H1 (cell line): ENCODE measurements around the gene ZNF28. TPM values are rescaled to one million over a fixed set of nuclear protein-coding genes. Genes with fewer than 3 reads are reported as not detected.
"Not testable (repeated sequence)": the region's sequence is repeated elsewhere in the genome, so short reads cannot be mapped to it uniquely, and the experiment has no call there.

Source experiments
- CTCF ChIA-PET: fragments of 300-600 bp; sonication (Branson Sonifier 250); formaldehyde crosslinking; loops from one replicate; lab custom pipeline; 2021; ENCODE audit not compliant: partially characterized antibody; lab: Charles Lee
- POLR2A ChIA-PET: fragments of 300-600 bp; sonication (Branson Sonifier 250); formaldehyde crosslinking; loops from one replicate; lab custom pipeline; 2021; ENCODE audit warnings: inconsistent platforms; ENCODE audit not compliant: partially characterized antibody; lab: Charles Lee
- DNase-seq, 2 experiments: peaks; one replicate each; pipeline versions ENCODE4 v3.0.0 to v3.0.0-alpha.2; 2010 to 2022; ENCODE audit warnings: low spot score in 2 of 2, low read depth in 1 of 2, mixed read lengths in 1 of 2
- FAIRE-seq: peaks from 2 replicates; lab custom pipeline; 2011; peaks lifted over from hg19 to GRCh38; lab: Jason Lieb, UNC
- H2AFZ ChIP-seq: 2 replicates; pipeline ENCODE4 v1.8.1; 2012; ENCODE audit warnings: low read length, inconsistent platforms
- H2AK5ac ChIP-seq: 2 replicates; pipeline ENCODE4 v1.6.1; 2013; ENCODE audit warnings: low read depth, low read length
- H2BK120ac ChIP-seq: replicated peaks from 2 replicates; pipeline ENCODE3; 2013; ENCODE audit warnings: low read depth, low read length, inconsistent platforms
- H2BK12ac ChIP-seq: 2 replicates; pipeline ENCODE4 v1.6.1; 2013; ENCODE audit warnings: low read depth, low read length
- H2BK15ac ChIP-seq: 2 replicates; pipeline ENCODE4 v1.6.1; 2013; ENCODE audit warnings: low read length
- H2BK20ac ChIP-seq: 2 replicates; pipeline ENCODE4 v1.6.1; 2013; ENCODE audit warnings: low read length
- H2BK5ac ChIP-seq: 2 replicates; pipeline ENCODE4 v1.6.1; 2013; ENCODE audit warnings: low read depth, low read length
- H3K14ac ChIP-seq: 2 replicates; pipeline ENCODE4 v1.6.1; 2013; ENCODE audit warnings: inconsistent platforms; ENCODE audit not compliant: insufficient read length
- H3K18ac ChIP-seq: 2 replicates; pipeline ENCODE4 v1.6.1; 2013; ENCODE audit warnings: low read length; ENCODE audit errors: extremely low read depth
- H3K23ac ChIP-seq: 2 replicates; pipeline ENCODE4 v1.6.1; 2013; ENCODE audit warnings: inconsistent platforms; ENCODE audit not compliant: insufficient read length
- H3K23me2 ChIP-seq: 2 replicates; pipeline ENCODE4 v1.6.1; 2013; ENCODE audit warnings: low read depth, low read length
- H3K27ac ChIP-seq: 2 replicates; pipeline ENCODE4 v1.6.1; 2011; ENCODE audit warnings: low read depth, low read length, inconsistent platforms
- H3K27me3 ChIP-seq, 4 experiments: replicated peaks in 1 of 4; 1 replicate in 1 of 4; 2 replicates in 3 of 4; pipeline versions ENCODE4 v1.6.1 to v1.8.1; 2011 to 2013; ENCODE audit warnings: low read length in 3 of 4, mild to moderate bottlenecking in 3 of 4, inconsistent platforms in 2 of 4, mixed read lengths in 2 of 4, moderate library complexity in 1 of 4; ENCODE audit not compliant: control insufficient read depth in 3 of 4, insufficient read depth in 3 of 4; ENCODE audit errors: extremely low read depth in 1 of 4
- H3K36me3 ChIP-seq, 4 experiments: 2 replicates each; pipeline versions ENCODE4 v1.6.1 to v1.8.1; 2011 to 2013; ENCODE audit warnings: mild to moderate bottlenecking in 4 of 4, low read length in 3 of 4, moderate library complexity in 2 of 4, control low read depth in 1 of 4, inconsistent platforms in 1 of 4; ENCODE audit not compliant: insufficient read depth in 4 of 4, control insufficient read depth in 2 of 4
- H3K4ac ChIP-seq: replicated peaks from 2 replicates; pipeline ENCODE3; 2013; ENCODE audit warnings: low read length, low read depth, mixed read lengths, inconsistent platforms; ENCODE audit not compliant: insufficient read length
- H3K4me1 ChIP-seq, 4 experiments: replicated peaks in 1 of 4; 1 replicate in 1 of 4; 2 replicates in 3 of 4; pipeline versions ENCODE4 v1.6.1 to v1.8.1; 2011 to 2013; ENCODE audit warnings: low read length in 3 of 4, inconsistent platforms in 2 of 4, mixed read lengths in 1 of 4; ENCODE audit not compliant: insufficient read depth in 4 of 4, control insufficient read depth in 3 of 4
- H3K4me2 ChIP-seq, 2 experiments: 2 replicates each; pipeline versions ENCODE4 v1.6.1 to v1.8.1; 2011 to 2013; ENCODE audit warnings: low read depth in 2 of 2, low read length in 2 of 2, control low read depth in 1 of 2, inconsistent platforms in 1 of 2, mild to moderate bottlenecking in 1 of 2; ENCODE audit not compliant: insufficient read depth in 1 of 2
- H3K4me3 ChIP-seq, 4 experiments: fragments of 200-600, 300-600 bp in 1 of 4; sonication (generic), shearing (Covaris generic), sonication (Bioruptor Twin) in 1 of 4; 2 replicates each; pipeline versions ENCODE4 v1.5.1 to v1.8.1; 2011 to 2016; ENCODE audit warnings: low read length in 4 of 4, low read depth in 3 of 4, control low read depth in 2 of 4, inconsistent platforms in 2 of 4, mild to moderate bottlenecking in 2 of 4, mixed read lengths in 1 of 4, moderate library complexity in 1 of 4; ENCODE audit not compliant: insufficient read depth in 2 of 4; ENCODE audit errors: extremely low read depth in 1 of 4
- H3K56ac ChIP-seq: replicated peaks from 2 replicates; pipeline ENCODE3; 2013; ENCODE audit warnings: low read depth, mild to moderate bottlenecking, mixed read lengths, low read length, inconsistent platforms; ENCODE audit not compliant: insufficient read length
- H3K79me1 ChIP-seq: 2 replicates; pipeline ENCODE4 v1.6.1; 2013; ENCODE audit warnings: low read depth, low read length, control low read depth
- H3K79me2 ChIP-seq, 2 experiments: 2 replicates each; pipeline versions ENCODE4 v1.6.1 to v1.8.1; 2012 to 2013; ENCODE audit warnings: low read length in 2 of 2, mild to moderate bottlenecking in 2 of 2, inconsistent platforms in 1 of 2; ENCODE audit not compliant: insufficient read depth in 2 of 2, control insufficient read depth in 1 of 2
- H3K9ac ChIP-seq, 4 experiments: replicated peaks in 1 of 4; 1 replicate in 1 of 4; 2 replicates in 3 of 4; pipeline versions ENCODE4 v1.6.1 to v1.8.1; 2011 to 2013; ENCODE audit warnings: low read depth in 3 of 4, low read length in 3 of 4, control low read depth in 2 of 4, mild to moderate bottlenecking in 2 of 4, moderate library complexity in 2 of 4, inconsistent platforms in 1 of 4; ENCODE audit errors: extremely low read depth in 1 of 4
- H3K9me3 ChIP-seq, 2 experiments: 2 replicates each; pipeline versions ENCODE4 v1.6.1 to v1.8.1; 2012 to 2013; ENCODE audit warnings: mild to moderate bottlenecking in 2 of 2, moderate library complexity in 2 of 2, control low read depth in 1 of 2, inconsistent platforms in 1 of 2, low read depth in 1 of 2, low read length in 1 of 2, mixed read lengths in 1 of 2; ENCODE audit not compliant: insufficient read depth in 2 of 2
- H4K20me1 ChIP-seq, 2 experiments: replicated peaks in 1 of 2; 2 replicates each; pipeline versions ENCODE3 to v1.8.1; 2011 to 2013; ENCODE audit warnings: inconsistent platforms in 2 of 2, low read length in 2 of 2, mild to moderate bottlenecking in 1 of 2; ENCODE audit not compliant: insufficient read depth in 2 of 2, control insufficient read depth in 1 of 2
- H4K5ac ChIP-seq: 2 replicates; pipeline ENCODE4 v1.6.1; 2013; ENCODE audit warnings: low read length, low read depth, mixed read lengths, inconsistent platforms; ENCODE audit not compliant: insufficient read length
- H4K8ac ChIP-seq: 2 replicates; pipeline ENCODE4 v1.8.0; 2013; ENCODE audit warnings: mild to moderate bottlenecking, moderate library complexity, low read length, inconsistent platforms; ENCODE audit not compliant: insufficient read depth; ENCODE audit errors: extremely low read depth
- H4K91ac ChIP-seq: replicated peaks from 2 replicates; pipeline ENCODE3; 2013; ENCODE audit warnings: low read length, mixed read lengths, inconsistent platforms; ENCODE audit not compliant: insufficient read length
- WGBS, 2 experiments: shearing (Covaris generic) in 1 of 2; methylation state at CpG; one replicate each; pipeline versions ENCODE4 v1.1.6 to v1.1.7; 2013 to 2015; ENCODE audit warnings: low lambda C conversion rate in 2 of 2, mixed read lengths in 2 of 2, inconsistent platforms in 1 of 2, low coverage in 1 of 2, missing lambda C conversion rate in 1 of 2; ENCODE audit not compliant: insufficient replicate concordance in 2 of 2, insufficient coverage in 1 of 2, insufficient read length in 1 of 2; ENCODE audit errors: extremely low coverage in 1 of 2, missing lambda C conversion rate in 1 of 2; 5-methylcytosine and 5-hydroxymethylcytosine counted together
- polyA plus RNA-seq, 7 experiments: library from polyadenylated mRNA; depleted of rRNA in 3 of 7; stranded (reverse) in 5 of 7; unstranded in 2 of 7; fragments of >200 nt in 5 of 7; fragments of 200-250 nt in 2 of 7; gene quantifications; 1 replicate in 5 of 7; 2 replicates in 1 of 7; 4 replicates in 1 of 7; pipeline versions ENCODE4 v1.2.1 to v1.2.3, GENCODE V29; 2011 to 2013; ENCODE audit warnings: missing spikeins in 2 of 7, mixed read lengths in 2 of 7
- total RNA-seq: library from RNA; stranded (reverse); fragmentation: NEBNext Ultra II Directional; extraction: Animal tissue kit (Norgen Biotek cat#: 25700); gene quantifications from 2 replicates; pipeline ENCODE4 v1.2.1, GENCODE V29; 2021

The ZNF28 gene
- total and polyA plus RNA-seq, 2 of the 8 experiments (the other 6 are each of a cell fraction or from before 2014, with no cell fraction given) = 7.3 to 23.0 TPM

DNA sequence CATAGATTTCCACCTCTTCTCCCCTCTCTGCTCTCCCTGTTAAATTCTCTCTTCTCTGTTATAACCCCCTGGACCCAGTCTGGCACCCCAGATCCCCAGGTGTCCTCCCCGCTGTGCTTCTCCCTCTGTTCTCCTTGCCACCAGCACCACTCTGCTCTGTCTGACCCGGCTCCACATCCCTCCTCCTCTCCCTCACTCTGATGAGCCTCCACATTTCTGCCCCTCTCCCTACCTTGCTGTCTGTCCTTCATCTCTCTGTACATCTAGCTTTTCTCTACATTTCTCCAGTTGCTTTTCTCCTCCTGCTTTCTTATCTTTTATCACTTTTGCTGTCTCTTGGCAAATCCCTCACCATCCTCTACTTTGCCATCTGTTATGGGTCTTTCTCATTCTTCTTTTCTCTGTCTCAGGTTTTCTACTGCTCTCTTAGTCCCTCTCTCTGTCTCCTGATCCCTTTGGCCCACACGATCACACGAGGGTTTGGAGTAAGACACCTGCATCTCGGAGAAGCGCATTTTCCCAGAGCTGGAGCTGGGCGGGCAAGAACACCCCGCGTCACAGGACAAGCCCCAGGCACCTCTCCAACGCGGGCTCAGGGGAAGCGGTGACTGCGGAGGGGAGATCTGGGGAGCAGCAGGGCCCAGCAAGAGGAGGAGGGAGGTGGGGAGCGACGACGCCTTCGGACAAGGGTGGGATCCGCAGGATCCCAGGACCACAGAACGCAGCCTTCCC lies 795 bp downstream of the ZNF28 start:
- H3K9me3 ChIP-seq, H4K5ac ChIP-seq, H3K4me1 ChIP-seq, FAIRE-seq, H4K20me1 ChIP-seq, H2BK5ac ChIP-seq, H4K8ac ChIP-seq, H2AK5ac ChIP-seq, H3K79me2 ChIP-seq, H2AFZ ChIP-seq, H3K27me3 ChIP-seq, H3K27ac ChIP-seq, CTCF ChIA-PET, H2BK15ac ChIP-seq, H3K23me2 ChIP-seq, H2BK120ac ChIP-seq, H3K14ac ChIP-seq, H2BK12ac ChIP-seq, H3K18ac ChIP-seq, H3K4ac ChIP-seq, H2BK20ac ChIP-seq, H3K23ac ChIP-seq, H3K56ac ChIP-seq, H3K79me1 ChIP-seq, H4K91ac ChIP-seq: not testable (repeated sequence)
- WGBS, 2 experiments = 12% methylated on average over 12 of the region's 19 CpGs; no CpG with 5 or more reads in 1 of the 2 experiments
- H3K36me3 ChIP-seq = peaks cover 0 to 10% (median 2%) of the 10 kb centered on the region in 4 experiments; a peak in 4 of 8 replicates
- POLR2A ChIA-PET = interaction anchor here (1.2 kb wide), 1 partner anchor 35 kb away, joined by 3 read pairs; no protein-coding TSS in a partner anchor
- H3K9ac ChIP-seq = peak overlapping the region in 3 of 4 experiments; percentile 20 to 54 (median 27); a peak in 4 of 7 replicates
- H3K4me2 ChIP-seq = peak overlapping the region; percentile 64 to 72
- peak overlapping the region; percentile 68 to 82 (median 79) for H3K4me3 ChIP-seq
- peak in 1 of 2 experiments; percentile 57 for DNase-seq
